HepG2 (cell line): ENCODE results near the gene STK36. TPM values are rescaled to one million over a fixed set of nuclear protein-coding genes. Genes with fewer than 3 reads are reported as not detected.
A peak's percentile ranks its signal among the peaks of the same experiment; 100 is the strongest.

Experiments used
- FUBP1 ChIP-seq: sonication (generic); formaldehyde crosslinking; IDR thresholded peaks from 2 replicates; pipeline ENCODE4 v1.5.1; 2020; ENCODE audit warnings: missing genetic modification reagents, mild to moderate bottlenecking, borderline replicate concordance
- HNF1B ChIP-seq: sonication (generic); formaldehyde crosslinking; IDR thresholded peaks from 2 replicates; pipeline ENCODE4 v1.5.1; 2020; ENCODE audit warnings: mild to moderate bottlenecking, moderate library complexity, missing genetic modification reagents
- HNF4G ChIP-seq, 2 experiments: sonication (generic) in 1 of 2; formaldehyde crosslinking in 1 of 2; IDR thresholded peaks; 2 replicates each; pipeline versions ENCODE4 v1.4.0 to v1.6.1; 2011 to 2020; ENCODE audit warnings: borderline replicate concordance in 2 of 2, low read depth in 2 of 2, mild to moderate bottlenecking in 2 of 2, low read length in 1 of 2, missing genetic modification reagents in 1 of 2, moderate library complexity in 1 of 2
- HNRNPL ChIP-seq: fragments of 200-400 bp; formaldehyde crosslinking; IDR thresholded peaks from 2 replicates; pipeline ENCODE4 v1.6.1; 2017; ENCODE audit warnings: mild to moderate bottlenecking, low read depth, low read length
- HOXD1 ChIP-seq: sonication (generic); formaldehyde crosslinking; IDR thresholded peaks from 2 replicates; pipeline ENCODE4 v1.5.0; 2020; ENCODE audit warnings: missing genetic modification reagents
- NFE2L1 ChIP-seq: sonication (generic); formaldehyde crosslinking; IDR thresholded peaks from 2 replicates; pipeline ENCODE4 v1.4.0; 2020; ENCODE audit warnings: missing genetic modification reagents, mild to moderate bottlenecking, borderline replicate concordance
- RFXAP ChIP-seq: sonication (generic); formaldehyde crosslinking; IDR thresholded peaks from 2 replicates; pipeline ENCODE4 v1.4.0; 2020; ENCODE audit warnings: missing genetic modification reagents, borderline replicate concordance
- SMAD1 ChIP-seq: sonication (generic); formaldehyde crosslinking; IDR thresholded peaks from 2 replicates; pipeline ENCODE4 v1.4.0; 2020; ENCODE audit warnings: missing genetic modification reagents, low read depth, mild to moderate bottlenecking, borderline replicate concordance
- TFDP1 ChIP-seq: IDR thresholded peaks from 2 replicates; pipeline ENCODE4 v1.6.1; 2016; ENCODE audit warnings: missing compliant biosample characterization, missing genetic modification reagents, borderline replicate concordance
- TOPORS ChIP-seq: sonication (generic); formaldehyde crosslinking; IDR thresholded peaks from 2 replicates; pipeline ENCODE4 v1.8.0; 2023; ENCODE audit warnings: mild to moderate bottlenecking, missing genetic modification reagents
- ZFP82 ChIP-seq: sonication (generic); formaldehyde crosslinking; IDR thresholded peaks from 2 replicates; pipeline ENCODE4 v1.5.1; 2020; ENCODE audit warnings: mild to moderate bottlenecking, missing genetic modification reagents, borderline replicate concordance
- ZHX1 ChIP-seq: sonication (generic); formaldehyde crosslinking; IDR thresholded peaks from 2 replicates; pipeline ENCODE4 v1.8.1; 2022; ENCODE audit warnings: low read depth, mild to moderate bottlenecking, missing genetic modification reagents
- ZNF235 ChIP-seq: sonication (generic); formaldehyde crosslinking; IDR thresholded peaks from 2 replicates; pipeline ENCODE4 v1.8.1; 2023; ENCODE audit warnings: mild to moderate bottlenecking, missing genetic modification reagents, borderline replicate concordance
- ZNF543 ChIP-seq: sonication (generic); formaldehyde crosslinking; IDR thresholded peaks from 2 replicates; pipeline ENCODE4 v1.4.0; 2020; ENCODE audit warnings: mild to moderate bottlenecking, missing genetic modification reagents
- ZNF710 ChIP-seq: sonication (generic); formaldehyde crosslinking; IDR thresholded peaks from 2 replicates; pipeline ENCODE4 v1.5.0; 2020; ENCODE audit warnings: mild to moderate bottlenecking, missing genetic modification reagents, borderline replicate concordance
- ZNF781 ChIP-seq: sonication (generic); formaldehyde crosslinking; IDR thresholded peaks from 2 replicates; pipeline ENCODE4 v1.5.1; 2020; ENCODE audit warnings: borderline replicate concordance, mild to moderate bottlenecking, missing genetic modification reagents; ENCODE audit errors: not compliant biosample characterization
- polyA plus RNA-seq, 8 experiments: library from polyadenylated mRNA; depleted of rRNA in 3 of 8; stranded (reverse) in 7 of 8; unstranded in 1 of 8; fragments of >200 nt; fragmentation: Illumina TruSeq in 4 of 8; extraction: Trizol in 4 of 8; gene quantifications; 2 replicates each; pipeline versions ENCODE4 v1.2.1 to v1.2.3, GENCODE V29; 2011 to 2016; ENCODE audit warnings: low read depth in 4 of 8, missing spikeins in 1 of 8, mixed read lengths in 1 of 8; ENCODE audit not compliant: insufficient read depth in 1 of 8
- total RNA-seq, 5 experiments: library from RNA; depleted of rRNA; stranded (reverse); fragments of >200 nt; fragmentation: Illumina TruSeq; extraction: Trizol; gene quantifications; 2 replicates each; pipeline ENCODE4 v1.2.3, GENCODE V29; 2016; ENCODE audit warnings: low read depth in 1 of 5

STK36 gene
- total and polyA plus RNA-seq, 2 of the 13 experiments (the other 11 are each of a cell fraction or from before 2014, with no cell fraction given): 45.9 to 83.5 TPM

GRCh38 chr2:218710687-218711549 is 39.0 kb downstream of the STK36 start, which contains the start of gene TTLL4 (continued):
- TF ChIP-seq ZHX1 (CRISPR knock-in tag) (0 out of 2 replicates have a peak, but pooled peaks have one; percentile 67), ZNF710 (CRISPR knock-in tag) (peak; percentile 94), HNF1B (CRISPR knock-in tag) (no peak; the same call in 1 of the 2 replicates), TOPORS (CRISPR knock-in tag) (peak; percentile 93; the same call in 1 of the 2 replicates), HNF4G (IDR thresholded peaks at IDR 0.05; ENCODE audit: borderline replicate concordance, low read depth, low read length) (no peak), HNF4G (CRISPR knock-in tag; IDR thresholded peaks at IDR 0.05; ENCODE audit: borderline replicate concordance, low read depth) (peak; percentile 57; the same call in 1 of the 2 replicates), ZNF543 (peak; percentile 62), ZFP82 (peak; percentile 89), TFDP1 (peak; percentile 91), HOXD1 (CRISPR knock-in tag) (peak; percentile 82), SMAD1 (peak; percentile 85; the same call in 1 of the 2 replicates), ZNF235 (CRISPR knock-in tag) (peak; percentile 97; the same call in 1 of the 2 replicates), HNRNPL (0 out of 2 replicates have a peak, but pooled peaks have one; percentile 17), ZNF781 (CRISPR knock-in tag) (peak; percentile 47), RFXAP (peak; percentile 95), FUBP1 (no peak), NFE2L1 (CRISPR knock-in tag) (peak; percentile 84; the same call in 1 of the 2 replicates)
